A673 (cell line): ENCODE results near the gene XIRP1.

Experiments
- CTCF ChIP-seq: fragments of 300-800, 200-600 bp; sonication (generic); conservative IDR thresholded peaks from 2 replicates; pipeline ENCODE4 v1.5.1; 2017; ENCODE audit warnings: low read depth, mild to moderate bottlenecking, antibody characterized with exemption, low read length, moderate library complexity, mixed read lengths
- EZH2 ChIP-seq: fragments of 200-600 bp; sonication (generic); IDR thresholded peaks from 2 replicates; pipeline ENCODE4 v1.6.1; 2017; ENCODE audit warnings: borderline replicate concordance, low read depth, mild to moderate bottlenecking, mixed read lengths, antibody characterized with exemption, low read length; ENCODE audit not compliant: poor library complexity, severe bottlenecking

GRCh38 chr3:39177708-39178332 lies 14.6 kb downstream of the XIRP1 start:
- TF ChIP-seq EZH2: no peak
- no peak for TF ChIP-seq CTCF
